GM21526 (cell line): Measurements from ENCODE around the gene NKIRAS1.
"Not testable (repeated sequence)": the region's sequence is repeated elsewhere in the genome, so short reads cannot be mapped to it uniquely, and the experiment has no call there.

Experiments
- ATAC-seq: cut with Tn5 transposase; IDR thresholded peaks from one replicate; pipeline ENCODE4 v1.9.1; 2021; ENCODE audit warnings: moderate library complexity; ENCODE audit not compliant: unreplicated experiment, low FRiP score

Gene NKIRAS1

DNA sequence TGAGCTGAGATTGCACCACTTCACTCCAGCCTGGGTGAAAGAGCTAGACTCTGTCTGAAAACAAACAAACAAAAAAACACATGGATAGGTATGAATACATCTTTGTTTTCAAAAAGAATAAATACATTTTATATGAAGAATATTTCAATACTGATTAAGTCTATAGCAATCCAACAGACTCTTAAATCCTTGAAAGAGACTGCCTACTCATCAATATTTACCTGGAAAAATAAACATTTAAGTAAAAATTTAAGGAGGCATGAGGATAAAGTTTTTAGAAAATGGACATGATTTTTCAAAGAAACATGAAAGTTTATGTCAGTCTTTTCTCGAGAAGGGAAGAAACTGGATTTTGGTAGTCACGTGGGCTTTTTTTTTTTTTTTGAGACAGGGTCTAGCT, 5.4 kb downstream of the NKIRAS1 start:
- ATAC-seq, result no peak

DNA sequence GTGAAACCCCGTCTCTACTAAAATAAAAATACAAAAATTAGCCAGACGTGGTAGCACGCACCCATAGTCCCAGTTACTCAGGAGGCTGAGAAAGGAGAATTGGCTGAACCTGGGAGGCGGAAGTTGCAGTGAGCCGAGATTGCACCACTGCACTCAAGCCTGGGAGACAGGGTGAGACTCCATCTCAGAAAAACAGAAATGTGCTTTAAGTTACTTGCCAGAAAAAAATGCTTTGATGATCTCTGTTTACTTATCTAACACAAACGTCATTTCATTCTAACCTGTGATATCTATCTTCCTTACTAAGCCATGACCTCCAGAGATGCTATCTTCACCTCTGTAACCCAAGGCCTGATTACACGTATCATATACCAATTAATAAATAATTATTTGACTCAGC, 7.4 kb downstream of the NKIRAS1 start:
- ATAC-seq, result no peak

- ATAC-seq, result no peak
Measured at GRCh38 chr3:23904545-23904944, 12.2 kb downstream of the NKIRAS1 start.

DNA sequence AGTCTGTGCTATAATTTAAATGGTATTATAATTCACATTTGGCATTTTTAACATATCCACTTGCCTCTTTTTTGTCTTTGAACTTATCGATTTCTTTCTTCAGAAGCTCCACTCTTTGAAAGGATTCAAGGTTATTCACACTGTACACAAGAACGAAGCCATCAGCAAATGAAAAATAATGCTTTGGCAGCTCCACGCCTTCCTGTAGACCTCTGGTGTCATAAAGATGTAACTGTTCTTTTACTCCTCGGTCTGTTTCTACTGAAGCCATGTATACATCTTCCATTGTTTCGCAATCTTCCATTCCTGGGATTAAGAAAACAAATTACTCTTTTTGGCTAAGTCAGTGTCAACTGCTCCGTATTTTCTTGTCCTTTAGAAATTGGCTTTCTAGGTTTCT, 16.0 kb downstream of the NKIRAS1 start:
- ATAC-seq, result no peak

GRCh38 chr3:23895181-23895580, 21.6 kb downstream of the NKIRAS1 start:
- no peak for ATAC-seq

- no peak for ATAC-seq
Measured at GRCh38 chr3:23894254-23895061, 22.3 kb downstream of the NKIRAS1 start.

GRCh38 chr3:23889950-23890349, 26.8 kb downstream of the NKIRAS1 start:
- ATAC-seq, result no peak

- ATAC-seq, result no peak
Measured at GRCh38 chr3:23889386-23889785, 27.4 kb downstream of the NKIRAS1 start.

GRCh38 chr3:23888617-23889228, 28.1 kb downstream of the NKIRAS1 start:
- no peak for ATAC-seq

- ATAC-seq, result no peak
Measured at GRCh38 chr3:23886311-23886710, 30.5 kb downstream of the NKIRAS1 start.

- ATAC-seq, result no peak
Measured at GRCh38 chr3:23885210-23885609, 31.6 kb downstream of the NKIRAS1 start.

GRCh38 chr3:23884481-23884880, 32.3 kb downstream of the NKIRAS1 start:
- no peak for ATAC-seq

- no peak for ATAC-seq
Measured at GRCh38 chr3:23882487-23882918, 34.3 kb downstream of the NKIRAS1 start.

DNA sequence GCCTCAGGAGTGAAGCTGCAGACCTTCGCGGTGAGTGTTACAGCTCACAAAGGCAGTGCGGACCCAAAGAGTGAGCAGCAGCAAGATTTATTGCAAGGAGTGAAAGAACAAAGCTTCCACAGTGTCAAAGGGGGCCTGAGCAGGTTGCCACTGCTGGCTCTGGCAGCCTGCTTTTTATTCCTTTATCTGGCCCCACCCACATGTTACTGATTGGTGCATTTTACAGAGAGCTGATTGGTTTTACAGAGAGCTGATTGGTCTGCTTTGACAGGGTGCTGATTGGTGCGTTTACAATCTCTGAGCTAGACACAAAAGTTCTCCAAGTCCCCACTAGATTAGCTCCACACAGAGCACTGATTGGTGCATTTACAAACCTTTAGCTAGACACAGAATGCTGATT, 34.8 kb downstream of the NKIRAS1 start:
- ATAC-seq, result not testable (repeated sequence)

GRCh38 chr3:23880703-23881339, 36.0 kb downstream of the NKIRAS1 start:
- no peak for ATAC-seq

- no peak for ATAC-seq
Measured at GRCh38 chr3:23879485-23879884, 37.3 kb downstream of the NKIRAS1 start.

DNA sequence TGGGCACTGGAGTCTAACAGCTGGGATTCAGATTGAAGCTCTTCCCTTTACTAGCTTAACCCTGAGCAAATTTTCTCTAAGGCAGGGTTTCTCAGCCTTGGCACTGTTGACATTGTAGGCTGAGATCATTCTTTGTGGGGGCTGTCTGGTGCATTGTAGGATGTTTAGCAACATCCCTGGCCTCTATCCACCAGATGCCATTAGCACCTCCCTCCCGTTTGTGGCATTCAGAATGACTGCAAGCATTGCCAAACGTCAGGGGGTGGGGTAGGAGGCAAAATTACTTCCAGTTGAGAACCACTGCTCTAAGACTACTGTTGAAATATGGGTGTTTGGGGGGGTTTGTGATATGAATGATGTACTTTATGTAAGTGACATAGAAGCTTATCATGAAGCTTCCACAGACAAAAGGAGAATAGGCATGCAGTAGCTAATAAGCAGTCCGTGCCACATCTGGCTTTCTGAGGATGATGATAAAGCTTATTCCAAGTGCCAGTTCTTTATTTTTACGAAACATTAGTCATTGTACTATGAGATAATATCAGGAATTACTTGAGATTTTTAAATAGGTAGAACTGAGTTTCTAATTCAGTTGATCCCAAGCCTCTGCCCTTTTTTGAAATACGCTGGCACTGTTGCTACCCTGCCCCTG, 39.3 kb downstream of the NKIRAS1 start:
- no peak for ATAC-seq

- no peak for ATAC-seq
Measured at GRCh38 chr3:23876923-23877322, 39.9 kb downstream of the NKIRAS1 start.

GRCh38 chr3:23875113-23875725, 41.6 kb downstream of the NKIRAS1 start:
- no peak for ATAC-seq

GRCh38 chr3:23874359-23875112, 42.3 kb downstream of the NKIRAS1 start:
- ATAC-seq, result no peak
